Measurements from ENCODE around the gene NAB1.
A peak's percentile ranks its signal among the peaks of the same experiment; 100 is the strongest.

The NAB1 gene

GRCh38 chr2:190627448-190628412 is 21.2 kb upstream of the NAB1 start:
- H3K4me3 ChIP-seq (ENCODE audit: low read depth, low read length) = no peak overlapping the region
- TF ChIP-seq CTCF (IDR thresholded peaks at IDR 0.05; ENCODE audit: control insufficient read depth, extremely low read depth, insufficient read depth) = no peak
- no peak for DNase-seq (ENCODE audit: low read depth)

GRCh38 chr2:190628591-190629319 is 20.1 kb upstream of the NAB1 start:
- DNase-seq (ENCODE audit: low read depth) = no peak
- TF ChIP-seq CTCF (IDR thresholded peaks at IDR 0.05; ENCODE audit: control insufficient read depth, extremely low read depth, insufficient read depth) = no peak
- H3K4me3 ChIP-seq (ENCODE audit: low read depth, low read length) = no peak overlapping the region

GRCh38 chr2:190634381-190634780 is 14.5 kb upstream of the NAB1 start:
- H3K4me3 ChIP-seq (ENCODE audit: low read depth, low read length) = no peak overlapping the region
- TF ChIP-seq CTCF (IDR thresholded peaks at IDR 0.05; ENCODE audit: control insufficient read depth, extremely low read depth, insufficient read depth) = no peak
- no peak for DNase-seq (ENCODE audit: low read depth)

GRCh38 chr2:190635781-190636180 is 13.1 kb upstream of the NAB1 start:
- DNase-seq (ENCODE audit: low read depth) = no peak
- 0 out of 2 replicates have a peak, but pooled peaks have one; percentile 5 for TF ChIP-seq CTCF (IDR thresholded peaks at IDR 0.05; ENCODE audit: control insufficient read depth, extremely low read depth, insufficient read depth)

GRCh38 chr2:190636361-190636760 is 12.5 kb upstream of the NAB1 start:
- TF ChIP-seq CTCF (IDR thresholded peaks at IDR 0.05; ENCODE audit: control insufficient read depth, extremely low read depth, insufficient read depth) = no peak
- H3K4me3 ChIP-seq (ENCODE audit: low read depth, low read length) = no peak overlapping the region
- no peak for DNase-seq (ENCODE audit: low read depth)

More at GRCh38 chr2:190635781-190636180, 13.1 kb upstream of the NAB1 start:
- no peak overlapping the region for H3K4me3 ChIP-seq (ENCODE audit: low read depth, low read length)

GRCh38 chr2:190637281-190637734 is 11.6 kb upstream of the NAB1 start:
- H3K4me3 ChIP-seq (ENCODE audit: low read depth, low read length) = no peak overlapping the region
- no peak for DNase-seq (ENCODE audit: low read depth)
- TF ChIP-seq CTCF (IDR thresholded peaks at IDR 0.05; ENCODE audit: control insufficient read depth, extremely low read depth, insufficient read depth) = no peak
